Measurements from ENCODE around the gene GINS2. TPM values are rescaled to one million over a fixed set of nuclear protein-coding genes. Genes with fewer than 3 reads are reported as not detected.

Gene GINS2
- total RNA-seq, 4 donors from 2014 or later: 1.8 to 2.5 (median 1.9) TPM; not detected in 1

DNA sequence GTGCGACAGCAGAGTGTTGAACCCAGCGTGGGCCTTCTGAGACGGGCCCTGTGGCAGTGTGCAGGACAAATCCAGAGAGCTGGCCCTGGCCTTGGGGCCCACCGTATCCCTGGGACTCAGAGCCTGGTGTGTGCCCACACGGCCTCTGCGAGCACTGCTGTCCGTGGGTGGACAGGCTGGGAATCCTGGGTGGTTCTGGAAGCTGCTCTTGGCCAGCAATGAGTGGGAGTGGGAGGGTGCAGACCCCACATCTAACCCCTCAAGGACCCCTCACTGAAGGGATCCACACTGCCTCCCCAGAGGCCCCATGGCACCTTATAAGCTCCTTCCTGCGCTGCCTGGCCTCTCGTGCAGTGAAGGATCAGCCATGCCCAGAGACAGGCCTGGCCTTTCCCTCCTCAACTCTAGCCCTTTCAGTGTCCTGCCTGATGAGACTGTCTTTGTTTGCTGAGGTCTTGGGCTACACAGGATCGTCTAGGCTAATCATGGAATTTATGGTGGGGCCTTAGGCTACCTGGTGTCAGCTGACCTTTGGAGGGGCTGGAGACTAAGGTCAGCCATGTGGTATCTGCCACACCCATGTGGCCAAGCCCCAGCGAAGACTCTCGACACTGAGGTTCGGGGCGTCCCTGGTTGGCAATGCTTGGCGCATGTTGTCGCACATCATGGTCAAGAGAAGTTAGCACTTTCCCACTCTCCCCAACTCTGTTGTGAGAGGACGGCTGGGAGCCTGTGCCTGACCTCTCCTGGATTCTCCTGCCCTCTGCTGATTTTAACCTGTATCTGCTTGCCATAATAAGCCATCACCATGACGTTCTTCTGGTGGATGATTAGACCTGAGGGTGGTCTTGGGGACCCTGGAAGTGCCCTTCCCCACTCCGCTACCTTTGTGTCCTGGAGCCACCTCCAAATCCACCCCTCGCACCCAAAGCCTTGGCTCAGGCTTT, 16.4 kb upstream of the GINS2 start:
- Histone ChIP-seq H3K27me3 (no peaks in the 10 kb centered on the region), H3K4me3 (no peak overlapping the region), H3K4me1 (no peaks in the 10 kb centered on the region), H3K36me3 (peaks cover 4% of the 10 kb centered on the region), H3K27ac (no peak overlapping the region), H3K9me3 (no peaks in the 10 kb centered on the region)
- TF ChIP-seq POLR2AphosphoS5 (IDR thresholded peaks at IDR 0.05) (no peak), POLR2A (IDR thresholded peaks at IDR 0.05) (no peak), EP300 (IDR thresholded peaks at IDR 0.05) (no peak)
- TF ChIP-seq, protein P1, sequence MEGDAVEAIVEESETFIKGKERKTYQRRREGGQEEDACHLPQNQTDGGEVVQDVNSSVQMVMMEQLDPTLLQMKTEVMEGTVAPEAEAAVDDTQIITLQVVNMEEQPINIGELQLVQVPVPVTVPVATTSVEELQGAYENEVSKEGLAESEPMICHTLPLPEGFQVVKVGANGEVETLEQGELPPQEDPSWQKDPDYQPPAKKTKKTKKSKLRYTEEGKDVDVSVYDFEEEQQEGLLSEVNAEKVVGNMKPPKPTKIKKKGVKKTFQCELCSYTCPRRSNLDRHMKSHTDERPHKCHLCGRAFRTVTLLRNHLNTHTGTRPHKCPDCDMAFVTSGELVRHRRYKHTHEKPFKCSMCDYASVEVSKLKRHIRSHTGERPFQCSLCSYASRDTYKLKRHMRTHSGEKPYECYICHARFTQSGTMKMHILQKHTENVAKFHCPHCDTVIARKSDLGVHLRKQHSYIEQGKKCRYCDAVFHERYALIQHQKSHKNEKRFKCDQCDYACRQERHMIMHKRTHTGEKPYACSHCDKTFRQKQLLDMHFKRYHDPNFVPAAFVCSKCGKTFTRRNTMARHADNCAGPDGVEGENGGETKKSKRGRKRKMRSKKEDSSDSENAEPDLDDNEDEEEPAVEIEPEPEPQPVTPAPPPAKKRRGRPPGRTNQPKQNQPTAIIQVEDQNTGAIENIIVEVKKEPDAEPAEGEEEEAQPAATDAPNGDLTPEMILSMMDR (IDR thresholded peaks at IDR 0.05): no peak
- DNase-seq (ENCODE audit: low spot score in 2 of 2): no peak
- WGBS: 85% methylated on average over 11 of the region's 20 CpGs

GRCh38 chr16:85704011-85704410, 15.3 kb upstream of the GINS2 start:
- Histone ChIP-seq H3K27me3 (no peaks in the 10 kb centered on the region), H3K4me3 (no peak overlapping the region), H3K9me3 (no peaks in the 10 kb centered on the region), H3K36me3 (no peaks in the 10 kb centered on the region), H3K27ac (no peak overlapping the region), H3K4me1 (no peaks in the 10 kb centered on the region)
- no peak for DNase-seq (ENCODE audit: low spot score in 2 of 2)
- 87% methylated on average over 11 of the region's 11 CpGs for WGBS
- no peak for TF ChIP-seq POLR2A (IDR thresholded peaks at IDR 0.05)
- TF ChIP-seq, protein P1 (IDR thresholded peaks at IDR 0.05): no peak
- no peak for TF ChIP-seq EP300 (IDR thresholded peaks at IDR 0.05)
- TF ChIP-seq POLR2AphosphoS5 (IDR thresholded peaks at IDR 0.05): no peak

GRCh38 chr16:85699628-85700027, 10.9 kb upstream of the GINS2 start:
- Histone ChIP-seq H3K36me3 (no peaks in the 10 kb centered on the region), H3K27me3 (peaks cover 15% of the 10 kb centered on the region), H3K4me3 (no peak overlapping the region), H3K4me1 (peaks cover 13% of the 10 kb centered on the region), H3K9me3 (no peaks in the 10 kb centered on the region), H3K27ac (no peak overlapping the region)
- DNase-seq (ENCODE audit: low spot score in 2 of 2): no peak
- 61% methylated on average over 7 of the region's 7 CpGs for whole genome bisulfite sequencing
- TF ChIP-seq POLR2AphosphoS5 (IDR thresholded peaks at IDR 0.05) (no peak), EP300 (IDR thresholded peaks at IDR 0.05) (no peak), POLR2A (IDR thresholded peaks at IDR 0.05) (no peak)
- TF ChIP-seq, protein P1 (IDR thresholded peaks at IDR 0.05): no peak

GRCh38 chr16:85698935-85699558, 10.3 kb upstream of the GINS2 start:
- no peaks in the 10 kb centered on the region for H3K36me3 ChIP-seq
- peaks cover 13% of the 10 kb centered on the region for H3K4me1 ChIP-seq
- peaks cover 15% of the 10 kb centered on the region for H3K27me3 ChIP-seq
- no peak overlapping the region for H3K4me3 ChIP-seq
- no peaks in the 10 kb centered on the region for H3K9me3 ChIP-seq
- 78% methylated on average over 4 of the region's 12 CpGs for WGBS
- no peak for TF ChIP-seq EP300 (IDR thresholded peaks at IDR 0.05)
- TF ChIP-seq, protein P1 (IDR thresholded peaks at IDR 0.05): no peak
- TF ChIP-seq POLR2AphosphoS5 (IDR thresholded peaks at IDR 0.05): no peak
- no peak for TF ChIP-seq POLR2A (IDR thresholded peaks at IDR 0.05)
- H3K27ac ChIP-seq: no peak overlapping the region
- DNase-seq (ENCODE audit: low spot score in 2 of 2): no peak

- H3K36me3 ChIP-seq: no peaks in the 10 kb centered on the region
- no peak overlapping the region for H3K4me3 ChIP-seq
- H3K4me1 ChIP-seq: peaks cover 13% of the 10 kb centered on the region
- no peak for TF ChIP-seq POLR2A (IDR thresholded peaks at IDR 0.05)
- TF ChIP-seq EP300 (IDR thresholded peaks at IDR 0.05): no peak
- no peak for TF ChIP-seq POLR2AphosphoS5 (IDR thresholded peaks at IDR 0.05)
- TF ChIP-seq, protein P1 (IDR thresholded peaks at IDR 0.05): no peak
- DNase-seq (ENCODE audit: low spot score in 2 of 2): no peak
- WGBS: 85% methylated on average over 4 of the region's 7 CpGs
- H3K9me3 ChIP-seq: no peaks in the 10 kb centered on the region
- H3K27ac ChIP-seq: no peak overlapping the region
- peaks cover 15% of the 10 kb centered on the region for H3K27me3 ChIP-seq
These were observed 9.7 kb upstream of the GINS2 start for GRCh38 chr16:85698459-85698891.

All from suprapubic skin (tissue), 4 donors.